Ovary (tissue), 9 donors: ENCODE results near the gene IGLON5. TPM values are rescaled to one million over a fixed set of nuclear protein-coding genes. Genes with fewer than 3 reads are reported as not detected.

Experiments used
- DNase-seq, 5 donors: peaks; one replicate each; pipeline ENCODE4 v3.0.0-alpha.2; 2019 to 2020
- H3K27ac ChIP-seq, 2 donors: fragments of 200-600 bp; one replicate each; pipeline versions ENCODE4 v1.5.1 to v1.8.0; 2019 to 2022
- H3K27me3 ChIP-seq: fragments of 200-600 bp; one replicate; pipeline ENCODE4 v1.8.0; 2022
- H3K36me3 ChIP-seq: fragments of 200-600 bp; sonication (generic); one replicate; pipeline ENCODE4 v1.5.1; 2019
- H3K4me1 ChIP-seq: one replicate; pipeline ENCODE4 v1.8.1; 2013; ENCODE audit warnings: mild to moderate bottlenecking, moderate library complexity; ENCODE audit not compliant: insufficient read depth
- H3K4me3 ChIP-seq: fragments of 200-600 bp; sonication (generic); one replicate; pipeline ENCODE4 v1.5.1; 2017
- H3K9me3 ChIP-seq, 2 donors: fragments of 200-600 bp in 1 of 2; sonication (generic) in 1 of 2; one replicate each; pipeline versions ENCODE4 v1.5.1 to v1.8.1; 2013 to 2019; ENCODE audit warnings: mild to moderate bottlenecking in 1 of 2, moderate library complexity in 1 of 2
- CTCF ChIP-seq, 3 donors: fragments of 450-650 bp in 2 of 3; fragments of 200-600 bp in 1 of 3; IDR thresholded peaks; one replicate each; pipeline versions ENCODE4 v1.5.1 to v1.8.0; 2016 to 2022; ENCODE audit warnings: antibody characterized with exemption in 3 of 3, mild to moderate bottlenecking in 1 of 3
- EP300 ChIP-seq: sonication (generic); formaldehyde crosslinking; IDR thresholded peaks from one replicate; pipeline ENCODE4 v1.6.1; 2017; ENCODE audit warnings: antibody characterized with exemption
- POLR2A ChIP-seq: fragments of 450-650 bp; IDR thresholded peaks from one replicate; pipeline ENCODE4 v1.6.1; 2017; ENCODE audit warnings: antibody characterized with exemption, mild to moderate bottlenecking, moderate library complexity
- WGBS, 3 donors: extraction: QIAGEN DNeasy Blood & Tissue Kit in 1 of 3; methylation state at CpG; one replicate each; pipeline versions ENCODE4 v1.1.5 to v1.1.7; 2013 to 2017; 5-methylcytosine and 5-hydroxymethylcytosine counted together
- intact Hi-C, 4 donors: fragments of 100-400 bp; cut with DNase I; formaldehyde crosslinking; loops; one replicate each; pipeline versions ENCODE4 v1.11.0 to v1.15.1; 2022 to 2023
- polyA plus RNA-seq, 2 donors: library from polyadenylated mRNA; stranded (reverse); fragments of 200-250 nt in 1 of 2; fragments of 350-450 nt in 1 of 2; fragmentation: Illumina TruSeq in 1 of 2; extraction: RNeasy Lipid Tissue Mini Kit (QIAGEN cat#74804) in 1 of 2; gene quantifications; one replicate each; pipeline ENCODE4 v1.2.3, GENCODE V29; 2013 to 2014
- total RNA-seq, 7 donors: library from RNA; depleted of rRNA in 2 of 7; stranded (reverse); fragments of >200 nt in 2 of 7; fragmentation: NEBNext Ultra II Directional in 3 of 7; extraction: Animal tissue kit (Norgen Biotek cat#: 25700) in 3 of 7; gene quantifications; one replicate each; pipeline versions ENCODE4 v1.1.0 to v1.2.4, GENCODE V29; 2016 to 2023
- donor health status: DM: no; HTN: no; CAD: no; lungs with moderate emphysema.
- donor health status: DM: no; HTN: no; CAD: no.
- donor health status: Bipolar disorder and iron deficiency.
- donor health status: DM: yes; HTN: yes; CAD: no.
- donor health status: DM: no; HTN: no; CAD: no.
- donor health status: DM: yes; HTN: yes; CAD: no.

The IGLON5 gene
- total and polyA plus RNA-seq, 9 donors = 0.08 to 1.6 (median 0.29) TPM; not detected in 1

GRCh38 chr19:51295382-51296126, 15.9 kb upstream of the IGLON5 start:
- intact Hi-C loops = no loop called here
- no peak overlapping the region for H3K27ac ChIP-seq
- no peaks in the 10 kb centered on the region for H3K4me1 ChIP-seq
- H3K27me3 ChIP-seq = no peaks in the 10 kb centered on the region
- 26 to 40% (median 30%) methylated on average over 15 of the region's 15 CpGs for WGBS, 3 donors
- no peaks in the 10 kb centered on the region for H3K36me3 ChIP-seq
- H3K9me3 ChIP-seq = no peaks in the 10 kb centered on the region
- no peak overlapping the region for H3K4me3 ChIP-seq
- no peak for DNase-seq
- TF ChIP-seq EP300 (no peak), POLR2A (no peak)

DNA sequence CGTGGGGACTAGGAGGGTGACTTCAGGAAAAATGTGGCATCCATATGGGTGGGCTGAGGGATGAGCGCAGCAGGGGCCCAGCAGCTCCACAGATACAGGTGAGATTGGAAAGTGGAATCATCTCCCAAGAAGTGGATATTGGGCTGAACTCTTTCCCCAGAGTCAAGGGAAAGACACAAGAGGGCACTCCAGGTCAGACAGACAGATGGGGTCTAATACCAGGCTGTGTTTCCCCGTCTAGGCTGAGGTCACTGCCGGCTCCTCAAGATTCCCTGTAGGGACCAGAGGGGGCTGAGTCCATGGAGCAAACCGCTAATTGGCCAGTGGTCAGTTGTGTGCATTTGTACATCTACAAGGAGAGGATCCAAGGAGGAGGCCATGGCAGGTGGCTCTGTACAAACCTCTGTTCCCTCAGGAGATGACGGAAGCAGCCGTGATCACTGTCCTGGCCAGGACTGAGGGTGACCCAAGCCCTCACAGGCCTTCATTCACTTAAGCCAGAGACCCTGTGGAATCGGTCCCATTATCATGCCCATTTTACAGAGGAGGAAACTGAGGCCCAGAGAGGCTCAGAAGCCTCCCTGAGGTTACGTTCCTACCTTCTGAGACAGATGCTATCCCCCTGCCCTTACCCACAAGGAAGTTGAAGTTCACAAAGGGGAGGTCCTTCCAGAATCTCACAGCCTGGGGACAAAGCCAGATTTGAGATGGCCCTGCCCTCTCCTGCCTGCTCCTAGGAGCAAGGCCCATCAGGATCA, 14.9 kb upstream of the IGLON5 start:
- Histone ChIP-seq H3K9me3 (no peaks in the 10 kb centered on the region), H3K27me3 (no peaks in the 10 kb centered on the region), H3K27ac (no peak overlapping the region), H3K4me1 (no peaks in the 10 kb centered on the region), H3K4me3 (no peak overlapping the region), H3K36me3 (no peaks in the 10 kb centered on the region)
- TF ChIP-seq EP300 (no peak), POLR2A (no peak)
- intact Hi-C loops = no loop called here
- 48 to 55% (median 52%) methylated on average over 9 of the region's 9 CpGs for WGBS, 3 donors
- DNase-seq = no peak

DNA sequence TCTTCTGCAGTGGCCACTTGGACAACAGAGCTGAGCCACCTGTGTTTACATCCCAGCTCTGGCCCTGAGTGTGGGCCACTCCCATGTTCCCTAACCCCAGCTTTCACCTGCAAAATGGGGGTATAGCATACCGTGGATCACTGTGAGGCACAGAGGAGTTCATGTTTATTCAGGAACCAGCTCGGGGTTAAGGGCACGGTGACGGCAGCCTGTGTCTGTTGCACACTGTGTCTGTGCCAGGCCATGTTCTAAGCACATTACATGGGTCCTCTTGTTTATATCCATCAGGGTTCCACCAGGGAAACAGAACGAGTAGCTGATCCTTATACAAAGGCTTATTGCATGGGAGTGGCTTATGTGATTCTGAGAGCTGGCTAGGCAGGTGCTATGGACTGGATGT, 14.0 kb upstream of the IGLON5 start:
- DNase-seq = no peak
- Histone ChIP-seq H3K4me3 (no peak overlapping the region), H3K27me3 (no peaks in the 10 kb centered on the region), H3K36me3 (no peaks in the 10 kb centered on the region), H3K4me1 (no peaks in the 10 kb centered on the region), H3K27ac (no peak overlapping the region), H3K9me3 (no peaks in the 10 kb centered on the region)
- intact Hi-C loops = no loop called here
- TF ChIP-seq POLR2A (no peak), CTCF (IDR thresholded peaks at IDR 0.05) (no peak), EP300 (no peak)
- WGBS, 3 donors = 62 to 67% (median 66%) methylated on average over 5 of the region's 5 CpGs

GRCh38 chr19:51301266-51301665, 10.2 kb upstream of the IGLON5 start:
- Histone ChIP-seq H3K36me3 (no peaks in the 10 kb centered on the region), H3K27me3 (no peaks in the 10 kb centered on the region)
- WGBS, 3 donors = 63 to 77% (median 72%) methylated on average over 7 of the region's 7 CpGs

DNA sequence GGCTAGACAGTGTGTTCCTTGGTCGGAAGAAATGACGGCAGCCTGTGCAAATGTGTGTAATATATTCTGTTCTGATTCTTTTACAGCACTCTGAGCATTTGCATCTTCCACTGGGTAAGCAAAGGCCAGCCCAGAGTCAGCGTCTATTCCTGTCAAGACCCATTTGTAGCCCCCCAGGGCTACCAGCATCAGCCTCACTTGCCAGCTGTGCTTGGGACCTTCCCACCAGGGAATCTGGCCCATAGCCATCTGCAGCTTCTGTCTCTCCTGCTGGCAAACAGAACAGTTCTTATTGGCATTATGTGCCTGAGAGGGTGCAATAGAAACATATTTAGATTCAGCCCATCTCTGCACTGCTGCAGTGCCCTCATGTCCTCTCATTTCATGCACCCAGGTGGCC, 6.0 kb upstream of the IGLON5 start:
- no peak overlapping the region for H3K4me3 ChIP-seq
- WGBS, 3 donors = 71 to 87% (median 76%) methylated on average over 3 of the region's 3 CpGs
- H3K9me3 ChIP-seq = peaks cover 0 to 11% of the 10 kb centered on the region in 2 donors
- H3K27me3 ChIP-seq = no peaks in the 10 kb centered on the region
- no peaks in the 10 kb centered on the region for H3K36me3 ChIP-seq
- no peak overlapping the region for H3K27ac ChIP-seq
- no peak for TF ChIP-seq EP300
- TF ChIP-seq CTCF (IDR thresholded peaks at IDR 0.05) = no peak
- no peak for TF ChIP-seq POLR2A
- DNase-seq = no peak
- H3K4me1 ChIP-seq = no peaks in the 10 kb centered on the region
- intact Hi-C loops = no loop called here

More at GRCh38 chr19:51301266-51301665, 10.2 kb upstream of the IGLON5 start:
- H3K4me1 ChIP-seq = no peaks in the 10 kb centered on the region
- intact Hi-C loops = no loop called here
- H3K27ac ChIP-seq = no peak overlapping the region
- no peak for DNase-seq
- H3K9me3 ChIP-seq = no peaks in the 10 kb centered on the region
- H3K4me3 ChIP-seq = no peak overlapping the region
- TF ChIP-seq EP300 (no peak), CTCF (IDR thresholded peaks at IDR 0.05) (no peak), POLR2A (no peak)
